RWPE1 (cell line): ENCODE data around the gene UBE4B.
"Not testable (repeated sequence)": the region's sequence is repeated elsewhere in the genome, so short reads cannot be mapped to it uniquely, and the experiment has no call there.

Source experiments
- CTCF ChIA-PET: fragments of 350-600 bp; sonication (Branson Sonifier 250); formaldehyde crosslinking; extraction: SDS; loops from one replicate; lab custom pipeline; 2021; lab: Yijun Ruan, JAX
- POLR2A ChIA-PET: fragments of 400-600 bp; formaldehyde crosslinking; extraction: SDS; loops from one replicate; lab custom pipeline; 2020; ENCODE audit warnings: antibody characterized with exemption; ENCODE audit not compliant: low non-redundant PET; lab: Yijun Ruan, JAX
- DNase-seq: peaks from one replicate; pipeline ENCODE4 v3.0.0; 2012; ENCODE audit warnings: low spot score
- H3K27ac ChIP-seq: fragments of 450-650 bp; 2 replicates; pipeline ENCODE4 v1.5.1; 2017
- TF ChIP-seq, protein P1 (sequence below): fragments of 450-650 bp; conservative IDR thresholded peaks from 2 replicates; pipeline ENCODE4 v1.5.1; 2017; ENCODE audit warnings: low read depth, mild to moderate bottlenecking

Gene UBE4B

DNA sequence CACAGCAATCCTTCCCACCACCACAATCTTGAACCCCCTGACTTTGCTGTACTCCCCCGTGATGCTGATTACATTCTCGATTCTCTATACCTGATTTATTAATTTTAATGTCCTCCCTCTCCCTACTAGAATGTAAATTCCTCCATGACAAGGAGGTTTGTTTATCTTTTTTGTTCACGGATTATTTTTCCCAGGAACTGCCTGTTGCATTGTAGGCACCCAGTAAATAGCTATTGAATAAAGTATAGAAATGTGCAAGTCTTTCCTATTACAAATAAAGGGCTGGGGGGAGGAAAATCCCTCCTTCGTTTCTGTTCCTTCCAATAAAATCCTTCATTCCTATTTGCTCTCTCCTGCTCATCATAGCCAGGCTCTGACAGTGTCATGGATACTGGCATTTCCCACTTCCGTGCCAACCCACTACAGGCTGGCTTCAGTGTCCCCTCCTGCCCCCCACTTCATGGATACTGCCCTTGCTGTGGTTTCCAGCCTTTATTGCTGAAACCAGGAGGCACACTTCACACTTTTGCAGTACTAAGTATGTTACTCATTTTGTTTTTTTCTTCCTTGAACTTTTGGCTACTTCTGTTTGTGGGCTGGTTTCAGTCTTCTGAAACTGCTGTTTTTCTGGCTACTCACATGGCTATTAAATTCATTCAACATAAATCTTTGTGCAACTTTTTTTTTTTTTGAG, 185.1 kb downstream of the UBE4B start:
- no peak overlapping the region for H3K27ac ChIP-seq
- ChIA-PET CTCF (no interaction called here), POLR2A (no interaction called here)
- DNase-seq, result no peak
- TF ChIP-seq, protein P1, sequence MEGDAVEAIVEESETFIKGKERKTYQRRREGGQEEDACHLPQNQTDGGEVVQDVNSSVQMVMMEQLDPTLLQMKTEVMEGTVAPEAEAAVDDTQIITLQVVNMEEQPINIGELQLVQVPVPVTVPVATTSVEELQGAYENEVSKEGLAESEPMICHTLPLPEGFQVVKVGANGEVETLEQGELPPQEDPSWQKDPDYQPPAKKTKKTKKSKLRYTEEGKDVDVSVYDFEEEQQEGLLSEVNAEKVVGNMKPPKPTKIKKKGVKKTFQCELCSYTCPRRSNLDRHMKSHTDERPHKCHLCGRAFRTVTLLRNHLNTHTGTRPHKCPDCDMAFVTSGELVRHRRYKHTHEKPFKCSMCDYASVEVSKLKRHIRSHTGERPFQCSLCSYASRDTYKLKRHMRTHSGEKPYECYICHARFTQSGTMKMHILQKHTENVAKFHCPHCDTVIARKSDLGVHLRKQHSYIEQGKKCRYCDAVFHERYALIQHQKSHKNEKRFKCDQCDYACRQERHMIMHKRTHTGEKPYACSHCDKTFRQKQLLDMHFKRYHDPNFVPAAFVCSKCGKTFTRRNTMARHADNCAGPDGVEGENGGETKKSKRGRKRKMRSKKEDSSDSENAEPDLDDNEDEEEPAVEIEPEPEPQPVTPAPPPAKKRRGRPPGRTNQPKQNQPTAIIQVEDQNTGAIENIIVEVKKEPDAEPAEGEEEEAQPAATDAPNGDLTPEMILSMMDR, result no peak

DNA sequence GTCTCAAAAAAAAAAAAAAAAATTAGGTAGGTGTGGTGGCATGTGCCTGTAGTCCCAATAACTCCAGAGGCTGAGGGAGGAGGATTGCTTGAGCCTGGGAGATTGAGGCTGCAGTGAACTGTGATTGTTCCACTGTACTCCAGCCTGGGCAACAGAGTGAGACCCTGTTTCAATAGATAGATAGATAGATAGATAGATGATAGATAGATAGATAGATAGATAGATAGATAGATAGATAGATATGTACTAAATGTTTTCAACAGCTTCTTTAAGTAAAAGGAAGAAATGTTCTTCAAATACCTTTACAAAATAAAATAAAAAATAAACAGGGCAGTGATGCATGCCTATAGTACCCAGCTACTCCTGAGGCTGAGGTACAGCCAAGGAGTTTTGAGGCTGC, 187.4 kb downstream of the UBE4B start:
- no peak overlapping the region for H3K27ac ChIP-seq
- ChIA-PET POLR2A (interaction anchor here (0.6 kb wide), 1 partner anchor 604 kb away, joined by 3 read pairs; no protein-coding TSS in a partner anchor), CTCF (interaction anchor here (0.6 kb wide), 1 partner anchor 106 kb away, joined by 3 read pairs; no protein-coding TSS in a partner anchor)
- DNase-seq, result no peak
- TF ChIP-seq, protein P1, result no peak

DNA sequence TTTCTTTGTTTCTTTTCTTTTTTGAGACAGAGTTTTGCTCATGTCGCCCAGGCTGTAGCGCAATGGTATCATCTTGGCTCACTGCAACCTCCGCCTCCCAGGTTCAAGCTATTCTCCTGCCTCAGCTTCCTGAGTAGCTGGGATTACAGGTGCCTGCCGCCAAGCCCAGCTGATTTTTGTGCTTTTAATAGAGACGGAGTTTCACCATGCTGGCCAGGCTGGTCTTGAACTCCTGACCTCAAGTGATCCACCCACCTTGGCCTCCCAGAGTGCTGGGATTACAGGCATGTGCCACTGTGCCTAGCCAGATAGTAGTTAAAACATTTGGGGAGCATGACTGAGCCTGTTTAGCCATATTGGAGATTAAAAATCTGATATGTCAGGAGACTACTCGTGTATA, 187.9 kb downstream of the UBE4B start:
- CTCF ChIA-PET, result interaction anchor here (0.6 to 1.0 kb wide), 2 partner anchors 10 to 106 kb away, joined by 3 to 4 read pairs; partner anchors contain the start of gene KIF1B
- DNase-seq, POLR2A ChIA-PET, H3K27ac ChIP-seq: not testable (repeated sequence)

DNA sequence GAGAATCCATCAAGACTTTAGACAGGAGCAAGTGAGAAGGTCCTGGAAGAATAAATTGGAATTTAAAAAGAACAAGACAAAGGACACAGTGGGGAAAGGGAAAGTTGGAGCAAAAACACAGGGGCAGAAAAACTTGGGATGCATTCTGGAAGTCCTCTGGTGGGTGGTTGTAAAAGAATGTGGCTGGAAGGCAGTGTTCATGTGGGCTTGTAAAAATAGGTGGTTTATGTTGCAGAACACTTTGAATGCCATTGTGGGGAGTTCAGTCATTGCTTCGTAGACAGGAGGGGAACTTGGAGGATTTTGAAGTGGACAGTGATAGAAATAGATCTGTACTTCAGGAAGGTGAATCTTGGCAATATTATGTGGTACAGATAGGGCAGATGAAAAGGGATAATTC, 192.8 kb downstream of the UBE4B start:
- no peak for DNase-seq
- no peak overlapping the region for H3K27ac ChIP-seq
- ChIA-PET POLR2A (no interaction called here), CTCF (no interaction called here)
- TF ChIP-seq, protein P1, result no peak

DNA sequence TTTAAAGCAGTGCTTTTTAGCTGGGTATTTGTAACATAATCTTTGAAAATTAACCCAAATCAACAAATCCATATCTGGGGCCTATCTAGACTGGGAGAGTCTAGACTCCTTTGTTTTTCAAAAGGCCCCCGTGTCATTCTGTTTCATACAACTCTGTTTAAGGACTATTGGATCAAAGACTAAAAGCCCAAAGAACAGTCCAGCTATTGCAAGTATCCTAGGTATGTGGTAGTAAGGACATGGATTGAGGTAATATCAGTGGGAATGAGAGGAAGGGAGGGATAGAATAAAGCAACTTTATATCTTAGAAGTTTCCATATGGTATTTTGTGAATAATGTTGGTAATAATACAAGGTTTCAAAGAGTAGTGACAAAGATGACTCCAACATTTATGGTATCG, 195.8 kb downstream of the UBE4B start:
- DNase-seq, result no peak
- no peak overlapping the region for H3K27ac ChIP-seq
- POLR2A ChIA-PET, result no interaction called here
- TF ChIP-seq, protein P1, result no peak
- CTCF ChIA-PET, result no interaction called here

DNA sequence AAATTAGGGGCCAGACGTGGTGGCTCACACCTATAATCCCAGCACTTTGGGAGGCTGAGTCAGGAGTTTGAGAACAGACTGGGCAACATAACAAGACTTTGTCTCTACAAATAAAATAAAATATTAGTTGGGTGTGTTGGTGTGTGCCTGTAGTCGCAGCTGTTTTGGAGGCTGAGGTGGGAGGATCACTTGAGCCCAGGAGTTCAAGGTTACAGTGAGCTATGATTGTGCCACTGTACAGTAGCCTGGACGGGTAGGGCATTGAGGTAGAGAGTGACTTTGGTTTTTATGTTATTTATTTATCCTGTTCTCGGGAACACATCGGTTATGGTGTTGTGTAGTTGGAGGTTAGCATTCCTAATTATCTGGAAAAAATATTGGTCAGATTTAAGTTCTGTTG, 197.1 kb downstream of the UBE4B start:
- no peak overlapping the region for H3K27ac ChIP-seq
- ChIA-PET POLR2A (no interaction called here), CTCF (no interaction called here)
- TF ChIP-seq, protein P1, result no peak
- DNase-seq, result no peak
